HUES48 (cell line): ENCODE results near the gene PRKG1.
"Not testable (repeated sequence)": the region's sequence is repeated elsewhere in the genome, so short reads cannot be mapped to it uniquely, and the experiment has no call there.

Experiments
- H3K27ac ChIP-seq: one replicate; pipeline ENCODE4 v1.7.0; 2013; ENCODE audit warnings: low read depth, low read length, inconsistent platforms
- H3K27me3 ChIP-seq: 2 replicates; pipeline ENCODE4 v1.6.1; 2013; ENCODE audit warnings: mild to moderate bottlenecking, low read length; ENCODE audit not compliant: control insufficient read depth, insufficient read depth
- H3K36me3 ChIP-seq: 2 replicates; pipeline ENCODE4 v1.6.1; 2013; ENCODE audit warnings: low read length; ENCODE audit not compliant: control insufficient read depth, insufficient read depth
- H3K4me1 ChIP-seq: 2 replicates; pipeline ENCODE4 v1.6.1; 2013; ENCODE audit warnings: mild to moderate bottlenecking, low read length; ENCODE audit not compliant: control insufficient read depth, insufficient read depth
- H3K4me3 ChIP-seq: 2 replicates; pipeline ENCODE4 v1.5.1; 2013; ENCODE audit warnings: mild to moderate bottlenecking, low read depth, low read length
- H3K9ac ChIP-seq: 2 replicates; pipeline ENCODE4 v1.6.1; 2013; ENCODE audit warnings: mild to moderate bottlenecking, low read depth, low read length, moderate library complexity
- H3K9me3 ChIP-seq: 2 replicates; pipeline ENCODE4 v1.6.1; 2013; ENCODE audit warnings: low read length; ENCODE audit not compliant: control insufficient read depth, insufficient read depth

Gene PRKG1

DNA sequence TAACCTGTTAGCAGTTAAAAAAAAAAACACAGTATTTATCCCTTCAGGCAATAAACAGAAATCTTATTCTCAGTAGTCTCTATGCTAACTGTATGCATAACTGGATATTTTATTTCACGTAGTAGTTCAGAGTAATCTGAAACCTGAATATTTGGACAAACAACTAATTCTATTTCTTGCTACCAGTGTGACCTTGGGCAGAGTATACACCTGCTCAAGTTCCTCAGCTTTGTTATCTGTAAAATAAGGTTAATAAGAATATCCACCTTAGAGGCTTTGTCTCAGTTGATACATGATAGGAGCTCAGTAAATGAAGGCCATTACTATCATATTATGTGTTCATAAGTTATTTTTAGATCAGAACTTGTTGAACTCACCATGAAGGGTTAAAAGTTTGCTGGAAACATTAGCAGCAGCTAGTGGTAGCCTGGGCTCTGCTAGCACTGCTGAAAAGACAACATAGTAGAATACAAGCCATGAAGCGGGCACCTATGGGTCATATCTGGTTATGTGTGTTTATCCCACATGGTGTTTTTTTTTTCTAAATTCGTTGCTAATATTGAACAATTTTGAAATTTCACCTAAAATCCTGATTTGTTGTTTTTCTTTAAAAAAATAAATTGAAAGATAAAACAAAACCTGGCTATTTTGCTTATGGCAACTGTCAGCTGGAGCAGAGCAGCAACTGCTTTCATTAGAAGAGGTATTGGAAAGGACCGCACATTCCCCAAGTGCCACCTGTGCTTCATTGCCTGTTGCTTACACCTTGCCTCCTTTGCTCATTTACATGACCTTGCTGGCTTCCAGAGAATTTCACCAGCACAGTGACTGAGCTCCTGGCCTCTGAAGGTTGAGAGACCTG lies 303.0 kb downstream of the PRKG1 start:
- Histone ChIP-seq H3K27ac (no peak overlapping the region), H3K27me3 (no peaks in the 10 kb centered on the region), H3K4me3 (no peak overlapping the region), H3K36me3 (no peaks in the 10 kb centered on the region), H3K4me1 (peaks cover 6% of the 10 kb centered on the region), H3K9me3 (no peaks in the 10 kb centered on the region), H3K9ac (no peak overlapping the region)

DNA sequence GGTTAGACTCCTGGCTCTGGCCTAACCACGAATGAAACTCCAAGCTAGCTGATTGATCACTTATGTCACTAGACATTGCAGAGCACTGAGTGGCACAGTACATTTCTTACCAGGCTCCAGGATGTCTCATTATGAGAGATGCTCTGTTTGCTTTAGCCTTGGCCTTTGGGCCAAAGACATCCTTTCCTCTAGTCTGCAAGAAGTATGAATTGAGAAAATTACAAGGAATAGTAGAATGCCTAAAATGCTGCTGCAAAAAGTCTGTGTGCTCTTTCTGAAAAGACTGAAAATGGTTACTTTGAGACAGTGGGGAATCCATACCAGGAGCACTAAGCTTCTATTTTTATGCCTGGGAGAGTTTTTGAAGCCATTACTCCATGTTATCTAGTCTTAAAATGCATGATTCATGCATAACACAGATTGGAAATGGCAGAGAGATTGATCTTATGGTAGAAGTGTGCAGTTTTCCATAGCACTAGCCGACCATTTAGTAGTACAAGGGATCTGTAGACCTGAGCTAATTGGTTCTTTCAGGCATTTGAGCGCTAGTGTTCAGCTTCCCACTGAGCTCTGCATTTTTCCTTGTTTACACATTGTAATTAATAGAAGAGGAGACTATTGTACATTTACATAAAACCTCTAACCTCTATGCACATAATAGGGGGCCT lies 303.8 kb downstream of the PRKG1 start:
- no peak overlapping the region for H3K27ac ChIP-seq
- H3K9ac ChIP-seq: no peak overlapping the region
- no peaks in the 10 kb centered on the region for H3K9me3 ChIP-seq
- no peak overlapping the region for H3K4me3 ChIP-seq
- H3K4me1 ChIP-seq: peaks cover 6% of the 10 kb centered on the region
- H3K27me3 ChIP-seq: no peaks in the 10 kb centered on the region
- no peaks in the 10 kb centered on the region for H3K36me3 ChIP-seq

DNA sequence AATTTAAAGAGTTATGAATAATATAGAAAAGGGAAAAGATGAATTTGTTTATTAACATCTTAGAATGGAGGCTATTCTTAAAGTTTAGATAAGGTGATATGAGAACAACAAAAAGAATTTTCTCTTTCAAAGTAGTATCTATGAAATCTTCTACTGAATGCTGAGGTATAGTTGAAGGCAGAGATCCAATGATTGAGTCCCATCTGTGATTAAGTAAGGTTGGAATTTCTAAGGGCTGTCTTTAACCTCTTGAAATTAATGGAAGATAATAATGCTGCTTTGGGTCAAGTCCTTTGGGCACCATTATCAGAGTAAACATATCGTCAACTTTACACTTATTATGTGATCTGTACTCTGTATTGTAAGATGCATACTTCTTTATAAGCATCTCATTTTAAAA lies 307.9 kb downstream of the PRKG1 start:
- no peak overlapping the region for H3K4me3 ChIP-seq
- no peaks in the 10 kb centered on the region for H3K36me3 ChIP-seq
- no peaks in the 10 kb centered on the region for H3K27me3 ChIP-seq
- peaks cover 6% of the 10 kb centered on the region for H3K4me1 ChIP-seq
- H3K27ac ChIP-seq: no peak overlapping the region
- no peaks in the 10 kb centered on the region for H3K9me3 ChIP-seq
- no peak overlapping the region for H3K9ac ChIP-seq

- Histone ChIP-seq H3K9ac (no peak overlapping the region), H3K27me3 (no peaks in the 10 kb centered on the region), H3K9me3 (no peaks in the 10 kb centered on the region), H3K36me3 (no peaks in the 10 kb centered on the region), H3K27ac (no peak overlapping the region), H3K4me3 (no peak overlapping the region), H3K4me1 (no peaks in the 10 kb centered on the region)
These were observed 310.7 kb downstream of the PRKG1 start for GRCh38 chr10:51384971-51385370.

DNA sequence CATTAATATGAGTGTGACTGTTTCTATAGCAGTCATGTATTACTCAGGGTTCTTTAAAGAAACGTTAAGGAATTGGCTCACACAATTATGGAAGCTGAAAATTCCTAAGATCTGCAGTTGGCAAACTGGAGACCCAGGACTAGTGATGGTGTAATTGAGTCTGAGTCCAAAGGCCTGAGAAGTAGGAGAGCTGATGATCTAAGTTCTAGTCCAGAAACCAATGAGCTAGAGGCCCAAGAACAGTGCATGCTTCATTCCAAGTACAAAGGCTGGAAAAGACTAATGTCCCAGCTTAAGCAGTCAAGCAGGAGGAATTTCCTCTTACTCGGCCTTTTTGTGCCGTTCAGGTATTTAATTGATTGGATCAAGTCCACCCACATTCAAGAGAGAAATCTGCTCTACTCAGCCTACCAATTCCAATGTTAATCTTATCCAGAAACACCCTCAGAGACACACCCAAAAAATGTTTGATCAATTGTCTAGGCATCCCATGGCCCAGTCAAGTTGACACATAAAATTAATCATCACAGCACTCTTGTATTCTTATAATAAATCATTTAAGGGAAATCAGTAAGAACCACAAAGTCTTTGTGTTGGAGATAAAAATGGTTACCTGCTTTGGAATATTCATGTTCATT lies 312.1 kb downstream of the PRKG1 start:
- Histone ChIP-seq H3K9me3 (no peaks in the 10 kb centered on the region), H3K9ac (no peak overlapping the region), H3K4me1 (no peaks in the 10 kb centered on the region), H3K27me3 (no peaks in the 10 kb centered on the region), H3K36me3 (no peaks in the 10 kb centered on the region), H3K4me3 (no peak overlapping the region), H3K27ac (no peak overlapping the region)

DNA sequence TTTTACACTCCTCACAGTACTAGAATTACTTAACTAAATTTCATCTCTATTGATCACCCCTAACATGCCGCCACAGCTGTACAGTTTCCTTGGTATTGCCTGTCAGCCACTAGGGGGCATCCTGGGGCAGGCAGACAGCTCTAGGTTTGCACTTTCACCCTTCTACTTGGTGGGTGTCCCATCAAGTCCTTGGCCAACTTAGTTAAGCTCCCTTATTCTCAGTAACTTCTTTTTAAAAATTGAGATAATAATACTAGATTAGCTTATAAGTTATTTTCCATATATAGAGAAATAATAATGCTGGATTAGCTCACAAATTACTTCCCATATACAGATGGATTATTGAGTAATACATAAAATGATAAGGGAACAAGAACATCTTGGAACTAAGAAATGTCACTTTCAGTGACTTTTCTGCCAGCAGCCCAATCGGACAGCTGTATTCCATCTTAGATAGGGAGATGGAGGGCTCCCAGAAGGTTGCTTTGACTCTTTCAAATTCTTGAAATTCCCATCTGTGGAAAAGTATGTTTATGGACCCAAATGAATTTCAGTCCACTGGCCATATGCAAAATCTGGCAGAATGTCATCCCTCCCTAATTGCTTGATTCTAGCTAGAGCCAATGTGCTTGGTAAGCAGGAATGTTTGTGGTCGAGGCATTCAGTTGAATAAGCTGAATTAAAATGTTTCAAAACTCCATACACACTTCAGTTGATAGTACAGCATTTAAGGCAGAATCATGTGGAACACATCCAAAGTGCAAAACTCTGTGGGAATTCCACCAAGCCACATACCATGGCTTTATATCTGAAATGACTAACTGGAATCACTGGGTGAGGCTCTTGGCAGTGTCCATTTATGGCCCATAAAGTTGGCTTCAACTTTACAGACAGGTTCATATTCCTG lies 315.4 kb downstream of the PRKG1 start:
- H3K36me3 ChIP-seq: no peaks in the 10 kb centered on the region
- no peak overlapping the region for H3K4me3 ChIP-seq
- no peak overlapping the region for H3K9ac ChIP-seq
- H3K4me1 ChIP-seq: no peaks in the 10 kb centered on the region
- no peak overlapping the region for H3K27ac ChIP-seq
- H3K27me3 ChIP-seq: no peaks in the 10 kb centered on the region
- no peaks in the 10 kb centered on the region for H3K9me3 ChIP-seq

DNA sequence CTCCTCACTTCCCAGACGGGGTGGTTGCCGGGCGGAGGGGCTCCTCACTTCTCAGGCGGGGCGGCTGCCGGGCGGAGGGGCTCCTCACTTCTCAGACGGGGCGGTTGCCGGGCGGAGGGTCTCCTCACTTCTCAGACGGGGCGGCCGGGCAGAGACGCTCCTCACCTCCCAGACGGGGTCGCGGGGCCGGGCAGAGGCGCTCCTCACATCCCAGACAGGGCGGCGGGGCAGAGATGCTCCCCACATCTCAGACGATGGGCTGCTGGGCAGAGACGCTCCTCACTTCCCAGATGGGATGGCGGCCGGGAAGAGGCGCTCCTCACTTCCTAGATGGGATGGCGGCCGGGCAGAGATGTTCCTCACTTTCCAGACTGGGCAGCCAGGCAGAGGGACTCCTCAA lies 318.7 kb downstream of the PRKG1 start:
- not testable (repeated sequence) for H3K36me3 ChIP-seq, H3K4me3 ChIP-seq, H3K9ac ChIP-seq, H3K27me3 ChIP-seq, H3K27ac ChIP-seq, H3K4me1 ChIP-seq, H3K9me3 ChIP-seq

- Histone ChIP-seq H3K9me3 (no peaks in the 10 kb centered on the region), H3K4me1 (no peaks in the 10 kb centered on the region), H3K27me3 (no peaks in the 10 kb centered on the region), H3K9ac (no peak overlapping the region), H3K36me3 (no peaks in the 10 kb centered on the region), H3K4me3 (no peak overlapping the region), H3K27ac (no peak overlapping the region)
These were observed 319.8 kb downstream of the PRKG1 start for GRCh38 chr10:51394039-51394438.

GRCh38 chr10:51397244-51397643 lies 323.0 kb downstream of the PRKG1 start:
- no peaks in the 10 kb centered on the region for H3K4me1 ChIP-seq
- no peak overlapping the region for H3K27ac ChIP-seq
- H3K27me3 ChIP-seq: no peaks in the 10 kb centered on the region
- H3K9ac ChIP-seq: no peak overlapping the region
- H3K9me3 ChIP-seq: no peaks in the 10 kb centered on the region
- no peak overlapping the region for H3K4me3 ChIP-seq
- H3K36me3 ChIP-seq: no peaks in the 10 kb centered on the region

DNA sequence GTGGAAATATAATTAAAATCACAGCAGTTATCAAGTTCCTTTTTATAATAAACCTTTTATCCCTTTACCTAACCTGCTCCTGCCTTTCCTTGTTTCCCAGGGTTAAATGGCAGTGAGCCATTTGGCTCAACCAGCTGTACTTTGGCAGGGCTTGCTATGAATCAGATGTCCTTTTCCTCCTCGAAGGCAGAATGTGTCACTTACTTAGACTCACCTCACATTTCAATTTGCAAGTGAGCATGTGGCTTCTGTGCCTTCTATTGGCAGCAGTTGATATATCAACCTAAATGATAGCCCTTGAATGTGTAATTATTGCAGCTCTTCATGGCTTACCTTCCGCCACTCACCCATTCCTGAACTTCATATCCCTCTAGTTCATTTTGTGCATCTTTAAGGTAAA lies 323.4 kb downstream of the PRKG1 start:
- Histone ChIP-seq H3K4me3 (no peak overlapping the region), H3K4me1 (no peaks in the 10 kb centered on the region), H3K9ac (no peak overlapping the region), H3K27ac (no peak overlapping the region), H3K9me3 (no peaks in the 10 kb centered on the region), H3K27me3 (no peaks in the 10 kb centered on the region), H3K36me3 (no peaks in the 10 kb centered on the region)
